HG03039 (cell line): ENCODE data around the gene SEMA3F.

Experiments used
- ATAC-seq: cut with Tn5 transposase; IDR thresholded peaks from one replicate; pipeline ENCODE4 v1.9.1; 2021; ENCODE audit warnings: mild to moderate bottlenecking, moderate library complexity; ENCODE audit not compliant: unreplicated experiment

SEMA3F gene

DNA sequence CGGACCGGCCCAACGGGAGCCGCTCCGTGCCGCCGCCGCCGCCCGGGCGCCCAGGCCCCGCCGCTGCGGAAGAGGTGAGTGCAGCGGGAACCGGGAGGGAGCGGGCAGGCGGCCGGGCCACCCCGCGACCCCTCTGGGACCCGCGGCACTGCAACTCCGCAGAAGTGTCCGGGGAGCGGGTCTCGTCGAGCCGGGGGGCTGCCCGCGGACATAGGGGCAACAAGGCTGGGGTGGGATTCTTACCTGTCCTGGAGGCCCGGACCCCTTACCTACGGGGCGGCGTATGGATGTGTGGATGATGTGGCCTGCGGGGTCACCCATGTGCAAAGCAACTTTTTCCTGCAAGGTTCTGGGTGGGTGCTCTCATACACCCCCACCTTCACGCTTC, 361 bp downstream of the SEMA3F start:
- no peak for ATAC-seq

DNA sequence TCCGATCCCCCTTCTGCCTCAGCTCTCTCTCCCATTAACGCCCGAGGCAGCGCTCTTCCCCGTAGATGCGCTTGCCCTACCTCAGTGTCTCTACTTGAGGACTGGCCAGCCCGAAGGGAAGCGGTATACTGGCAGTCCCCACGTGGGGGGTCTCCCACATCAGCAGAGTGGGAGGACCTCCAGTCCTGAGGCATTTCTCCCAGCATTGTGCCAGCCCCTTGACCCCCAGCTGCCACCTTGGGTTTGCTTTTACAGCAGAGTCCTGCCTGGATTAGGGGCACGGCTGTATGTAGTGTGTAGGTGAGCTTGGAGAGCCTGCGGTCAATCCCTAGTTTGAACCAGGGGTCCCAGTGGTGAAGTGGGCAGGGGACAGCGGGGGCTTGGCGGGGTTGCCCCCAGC, 767 bp downstream of the SEMA3F start:
- ATAC-seq: no peak

DNA sequence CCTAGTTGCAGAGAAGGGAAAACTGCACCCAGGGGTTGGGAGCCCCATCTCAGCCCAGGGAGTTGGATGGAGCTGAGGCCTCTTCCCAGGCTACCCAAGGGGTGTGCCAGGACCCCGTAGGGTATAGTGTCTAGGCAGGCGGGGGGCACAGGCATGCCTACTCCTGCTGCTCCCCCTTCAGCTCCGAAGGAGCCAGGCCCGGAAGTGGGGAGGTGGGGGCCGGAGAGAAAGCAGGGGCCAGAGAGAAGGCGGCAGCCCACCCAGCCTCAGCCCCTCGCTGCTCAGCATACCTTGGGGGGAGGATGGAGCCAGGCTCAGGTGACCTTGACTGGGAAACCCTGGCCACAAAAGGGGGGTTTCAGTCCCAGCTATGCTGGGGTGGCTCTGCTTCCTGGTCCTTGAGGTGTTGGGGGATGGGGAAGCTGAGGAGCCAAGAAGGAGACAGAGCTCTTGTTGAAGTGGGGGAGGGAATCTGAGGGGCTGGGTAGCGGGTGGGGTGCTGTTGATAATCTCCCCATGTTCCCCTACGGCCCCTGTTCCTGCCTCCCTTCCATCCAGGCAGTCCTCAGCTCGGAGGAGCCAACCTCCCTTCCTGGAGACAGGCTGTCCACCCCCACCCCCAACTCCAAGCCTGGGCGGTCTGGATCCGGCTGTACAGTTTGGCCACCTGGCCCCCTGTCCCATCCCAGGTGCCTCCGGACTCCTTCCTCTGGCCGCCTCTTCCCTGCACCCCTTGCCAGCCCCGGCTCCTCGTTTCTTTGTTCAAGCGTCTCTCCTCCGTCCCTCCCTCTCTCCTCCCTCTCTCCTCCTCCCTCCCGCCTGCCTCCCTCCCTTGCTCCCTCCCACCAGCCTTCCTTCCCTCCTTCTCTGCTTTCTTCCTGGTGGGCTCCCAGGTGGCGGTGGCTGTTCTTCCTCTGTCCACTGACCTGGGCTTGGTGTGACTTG, 1.7 kb downstream of the SEMA3F start:
- ATAC-seq: no peak

DNA sequence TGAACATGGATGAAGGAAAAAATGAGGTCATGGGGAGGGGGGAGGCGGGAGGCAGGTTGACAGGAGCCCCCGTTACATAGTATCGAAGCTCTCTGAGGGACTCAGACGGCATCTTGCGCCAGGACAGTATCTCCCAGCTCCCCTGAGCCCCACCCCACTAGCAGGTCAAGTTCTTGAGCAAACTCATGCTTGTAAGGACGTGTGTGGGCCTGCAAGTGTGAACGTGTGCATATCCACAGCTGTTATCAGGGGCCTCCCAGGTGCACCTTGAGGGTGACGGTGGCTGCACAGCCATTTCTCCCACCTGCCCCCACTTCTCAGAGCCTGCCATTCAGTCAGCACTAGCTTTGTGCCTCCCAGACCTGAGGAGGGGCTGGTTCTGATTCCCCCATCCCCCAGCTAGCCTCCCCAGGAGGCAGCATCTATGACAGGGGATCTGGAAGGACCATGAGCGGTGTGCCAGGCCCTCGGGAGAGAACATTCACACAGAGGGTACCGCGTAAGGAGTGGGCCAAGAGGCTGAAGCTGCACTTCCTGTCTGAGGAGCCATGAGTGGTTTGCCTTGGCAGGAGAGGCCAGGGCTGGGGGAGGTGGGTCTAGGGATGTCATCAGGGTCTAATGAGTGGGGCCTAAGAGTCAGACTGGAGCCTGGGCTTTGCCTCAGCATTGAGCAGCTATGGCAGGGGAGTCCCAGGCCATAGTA, 2.9 kb downstream of the SEMA3F start:
- no peak for ATAC-seq

DNA sequence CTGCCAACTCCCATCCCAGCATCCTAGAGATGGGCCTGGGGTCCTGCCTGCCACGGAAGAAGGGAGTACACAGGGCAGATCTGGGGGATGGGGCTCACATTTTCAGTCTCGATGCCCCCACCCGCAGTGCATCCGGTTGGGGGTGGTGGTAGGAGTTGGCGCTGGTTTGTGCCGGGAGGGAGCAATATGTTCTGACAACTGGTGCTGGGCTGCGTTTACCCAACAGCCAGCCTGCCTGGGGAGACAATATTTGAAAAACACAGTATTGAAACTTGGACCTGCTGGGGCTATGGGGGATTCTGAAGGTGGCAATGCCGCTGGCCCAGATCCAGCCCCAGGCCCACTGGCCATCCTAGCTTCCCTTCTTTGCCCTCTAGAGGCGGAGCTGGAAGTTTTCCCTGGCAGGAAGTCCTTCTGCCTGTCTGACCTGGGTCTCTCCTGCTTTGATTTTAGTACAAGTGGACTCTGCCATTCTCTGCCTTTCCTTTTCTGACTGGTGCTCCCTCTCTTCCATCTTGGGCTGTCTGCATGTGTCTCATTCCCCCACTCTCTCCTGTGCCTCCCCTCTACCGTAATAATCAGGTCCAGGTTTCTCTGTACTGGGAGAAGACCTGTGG, 3.5 kb downstream of the SEMA3F start:
- no peak for ATAC-seq

DNA sequence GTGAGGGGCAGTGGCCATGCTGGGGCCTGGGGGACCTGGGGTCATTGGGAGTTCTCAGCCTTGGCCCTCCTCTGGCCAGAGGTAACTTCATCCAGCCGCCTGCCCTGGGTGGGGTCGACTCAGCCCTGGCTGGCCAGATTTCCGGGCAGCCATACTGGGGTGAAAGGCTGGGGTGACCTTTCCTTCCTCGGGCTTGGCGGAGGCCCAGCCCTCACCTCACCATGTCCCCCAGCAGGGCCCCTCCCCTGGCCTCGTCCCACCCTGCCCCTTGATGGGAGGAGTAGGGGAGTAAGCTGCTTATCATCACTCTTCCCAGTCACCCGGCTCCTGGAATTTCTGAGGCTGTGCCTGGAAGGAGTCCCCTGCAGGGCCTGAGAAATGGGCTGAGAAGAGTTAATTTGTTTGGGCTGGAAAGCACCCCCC, 5.4 kb downstream of the SEMA3F start:
- ATAC-seq: no peak

DNA sequence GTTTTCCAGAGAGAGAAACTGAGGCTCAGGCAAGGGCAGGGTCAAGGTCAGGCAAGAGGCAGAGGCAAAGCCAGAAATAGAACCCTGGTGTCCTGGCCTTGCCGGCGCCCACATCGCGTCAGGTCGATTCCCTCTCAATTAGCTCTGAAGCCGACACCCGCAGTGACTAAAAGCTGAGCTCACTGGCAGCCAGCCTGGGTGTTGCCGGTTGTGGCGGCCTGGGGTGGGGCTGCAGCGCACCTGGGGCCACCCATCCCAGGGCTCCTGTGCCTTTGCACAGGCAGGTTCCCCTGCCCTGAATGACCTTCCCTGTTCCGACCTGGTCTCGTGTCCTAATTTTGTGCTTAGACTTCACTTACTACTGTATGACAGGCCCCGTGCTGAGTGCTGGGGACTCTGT, 6.2 kb downstream of the SEMA3F start:
- no peak for ATAC-seq

DNA sequence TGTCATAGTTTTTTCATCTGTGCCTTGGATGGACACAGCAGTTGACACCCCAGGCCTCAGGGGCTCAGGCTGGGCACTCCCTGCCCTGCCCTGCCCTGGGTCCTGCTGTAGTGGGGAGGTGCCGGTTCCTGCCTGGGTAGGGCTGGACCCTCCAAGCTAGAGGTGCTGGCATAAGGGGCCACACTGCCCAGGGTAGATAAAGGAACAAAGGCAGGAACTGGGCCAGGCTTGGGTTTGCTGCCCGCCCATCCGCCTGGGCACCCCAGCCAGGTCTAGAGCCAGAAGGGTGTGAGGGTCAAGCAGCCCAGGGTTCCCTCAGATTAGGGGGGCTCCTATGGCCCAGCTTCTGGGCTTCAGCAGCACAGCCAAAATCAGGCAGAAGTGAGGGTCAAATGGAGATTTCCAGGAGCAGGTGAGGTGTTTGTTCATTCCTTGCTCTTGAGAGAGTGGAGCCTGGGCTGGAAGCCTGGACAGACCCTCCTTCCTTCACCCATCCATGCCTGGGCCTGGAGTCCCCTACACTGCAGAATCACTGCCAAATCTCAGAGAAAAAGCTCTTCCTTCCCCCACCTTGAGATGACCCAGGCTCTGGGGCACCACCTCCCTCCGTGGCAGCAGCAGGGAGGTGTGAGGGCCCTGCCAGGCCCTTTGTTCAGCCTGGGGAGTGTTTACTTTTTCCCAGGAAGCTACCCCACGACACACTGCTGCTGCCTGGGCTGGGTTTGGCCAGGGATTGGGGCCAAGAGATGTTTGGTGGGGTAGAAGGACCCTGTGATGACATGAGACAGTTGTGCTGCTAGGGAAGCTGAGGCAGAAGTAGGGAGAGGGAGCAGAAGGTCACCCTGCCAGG, 7.1 kb downstream of the SEMA3F start:
- ATAC-seq: no peak

DNA sequence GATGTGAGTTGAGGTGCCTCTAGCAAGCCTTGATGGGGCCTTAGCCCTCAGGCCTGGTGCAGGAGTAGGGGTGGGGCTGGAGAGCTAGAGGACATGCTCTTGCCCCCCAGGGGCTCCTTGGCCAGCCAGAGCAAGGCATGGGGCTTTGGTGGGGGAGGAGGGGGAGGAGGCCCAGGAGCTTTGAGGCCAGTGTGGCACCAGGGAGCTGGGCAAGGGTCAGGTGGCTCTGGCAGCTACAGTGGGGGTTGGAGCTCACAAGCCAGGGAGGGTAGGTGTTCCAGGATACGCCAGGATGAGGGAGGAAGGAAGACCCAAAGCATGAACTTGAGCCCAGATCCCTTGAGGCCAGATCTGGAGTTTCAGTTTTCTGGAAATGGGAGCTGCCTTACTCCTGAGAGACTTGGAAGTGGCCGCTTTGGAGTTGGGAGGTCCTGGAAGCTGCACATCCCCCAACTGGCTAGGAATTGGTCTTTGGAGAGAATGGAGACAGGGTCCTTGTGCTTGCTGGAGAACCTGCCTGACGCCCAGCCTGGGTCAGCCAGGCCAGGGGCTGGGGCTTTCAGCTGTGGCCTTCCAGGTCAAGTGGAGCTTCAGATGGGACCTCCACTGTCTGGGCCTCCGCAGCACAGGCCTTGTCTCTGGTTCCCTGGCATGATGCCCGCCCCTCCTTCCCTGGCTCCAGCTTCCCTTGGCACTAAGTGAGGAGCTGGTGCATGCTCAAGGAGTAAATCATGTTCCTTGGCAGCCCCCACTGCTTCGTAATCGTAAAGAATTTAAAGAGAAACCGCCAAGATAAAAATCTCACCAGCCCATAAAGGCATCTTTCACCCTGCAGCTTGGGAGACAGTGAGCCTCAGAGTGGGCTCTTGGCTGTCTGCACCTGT, 8.7 kb downstream of the SEMA3F start:
- ATAC-seq: no peak

DNA sequence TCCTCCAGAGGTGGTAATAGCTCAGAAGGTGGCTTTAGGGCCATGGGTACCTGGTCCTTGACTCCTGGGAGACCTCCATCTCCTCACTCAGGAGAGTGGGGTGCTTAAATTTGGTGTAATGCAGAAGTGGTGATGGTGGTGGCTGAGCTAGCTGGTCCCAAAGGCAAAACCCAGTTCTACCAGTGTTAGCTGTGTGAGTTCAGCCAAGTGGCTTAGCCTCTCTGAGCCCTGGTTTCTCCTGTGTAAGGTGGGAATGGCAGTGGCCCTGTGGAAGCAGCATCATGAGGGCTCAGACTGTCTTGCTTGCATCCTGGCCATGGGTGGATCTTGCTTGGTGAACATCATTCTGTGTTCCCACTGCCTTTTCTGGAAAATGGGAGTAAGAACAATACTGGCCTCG, 9.4 kb downstream of the SEMA3F start:
- ATAC-seq: no peak

DNA sequence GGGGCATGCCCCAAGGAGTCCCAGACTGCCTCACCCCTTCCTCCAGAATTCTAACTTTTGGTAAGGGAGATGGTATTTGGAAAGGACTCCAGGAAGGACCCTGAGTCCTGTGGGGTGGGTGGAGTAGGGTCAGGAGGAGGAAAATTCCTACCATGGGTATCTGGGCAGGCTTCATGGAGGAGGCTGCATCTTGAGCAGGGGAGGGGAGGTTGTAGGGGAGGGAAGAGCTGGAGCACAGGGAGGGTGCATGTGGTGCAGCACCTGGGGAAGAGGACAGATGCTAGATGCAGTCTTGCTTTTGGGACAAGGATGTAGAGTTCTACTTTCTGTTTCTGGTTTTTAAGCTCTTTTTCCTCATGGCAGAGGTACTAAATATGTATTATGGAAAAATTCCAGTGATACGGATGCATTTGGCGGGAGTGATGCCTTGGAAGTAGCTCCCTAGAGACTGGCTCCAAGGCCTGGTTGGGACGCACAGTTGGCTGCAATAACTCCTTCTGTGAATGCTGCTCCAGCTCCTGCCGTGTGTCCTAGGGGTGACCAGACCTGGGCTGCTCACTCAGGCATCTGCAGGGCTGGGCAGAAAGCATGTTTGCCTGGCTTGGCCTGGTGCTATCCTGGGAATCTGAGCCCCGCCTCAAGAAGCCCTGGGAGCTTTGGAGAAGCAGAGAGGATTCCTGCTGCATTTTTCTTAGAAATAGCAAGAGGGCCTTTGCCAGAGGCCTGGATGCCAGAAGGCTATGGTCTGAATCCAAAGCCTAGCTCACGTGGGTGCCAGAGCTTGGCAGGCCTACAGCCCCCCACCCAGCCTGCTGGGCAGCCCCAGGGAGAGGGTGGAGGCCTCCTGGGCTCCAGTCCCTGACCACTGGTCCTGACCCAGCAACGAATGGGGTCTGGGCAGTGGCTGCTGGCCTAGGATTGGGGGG, 10.1 kb downstream of the SEMA3F start:
- ATAC-seq: no peak

DNA sequence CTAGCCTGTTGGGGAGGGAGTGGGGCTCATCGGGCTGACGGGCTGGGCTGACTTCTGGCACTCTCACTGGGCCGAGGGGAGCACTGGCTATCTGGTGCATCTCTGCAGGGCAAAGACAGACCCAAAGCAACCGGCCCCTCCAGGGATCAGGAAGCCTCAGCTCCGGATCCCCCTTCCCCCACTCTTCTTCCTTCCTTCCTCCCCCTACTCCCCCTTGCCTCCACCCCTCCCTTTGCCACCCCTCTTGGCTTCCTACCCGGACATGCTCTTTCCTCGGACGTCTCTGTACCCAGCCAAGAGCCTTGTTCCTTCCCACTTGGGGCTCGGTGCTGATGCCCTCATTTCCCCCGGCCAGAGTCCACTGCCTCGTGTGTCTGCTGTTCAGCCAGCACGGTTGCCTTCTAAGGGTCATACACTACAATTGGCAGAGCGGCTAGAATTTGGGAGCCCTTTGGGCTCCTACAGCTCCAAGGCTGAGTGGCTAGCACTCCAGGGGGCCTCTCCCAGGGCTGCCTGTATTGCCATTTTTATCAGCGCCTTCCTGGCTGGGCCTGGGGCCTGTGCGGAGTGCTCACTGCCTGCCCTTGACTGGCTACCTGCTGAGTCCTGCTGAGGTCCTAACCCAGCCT, 10.9 kb downstream of the SEMA3F start:
- no peak for ATAC-seq

DNA sequence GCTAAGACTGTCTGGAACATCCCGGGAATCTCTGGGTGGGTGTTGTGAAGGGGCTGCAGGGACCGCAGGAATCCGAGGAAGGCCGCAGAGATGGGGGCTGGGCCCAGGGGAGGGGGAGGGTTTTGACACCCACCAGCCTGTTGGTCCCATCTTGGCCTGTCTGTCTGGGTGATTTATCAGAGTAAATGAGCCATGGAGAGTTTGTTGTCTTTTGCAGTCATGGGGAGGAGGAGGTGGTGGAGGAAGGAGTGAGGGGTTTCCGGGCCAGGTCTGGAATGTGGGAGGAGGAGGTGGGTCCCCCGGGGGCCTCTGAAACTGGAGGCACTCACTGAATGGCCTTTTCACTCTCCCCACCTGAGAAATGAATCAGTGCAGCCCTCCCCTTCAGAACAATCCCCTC, 11.5 kb downstream of the SEMA3F start:
- no peak for ATAC-seq

DNA sequence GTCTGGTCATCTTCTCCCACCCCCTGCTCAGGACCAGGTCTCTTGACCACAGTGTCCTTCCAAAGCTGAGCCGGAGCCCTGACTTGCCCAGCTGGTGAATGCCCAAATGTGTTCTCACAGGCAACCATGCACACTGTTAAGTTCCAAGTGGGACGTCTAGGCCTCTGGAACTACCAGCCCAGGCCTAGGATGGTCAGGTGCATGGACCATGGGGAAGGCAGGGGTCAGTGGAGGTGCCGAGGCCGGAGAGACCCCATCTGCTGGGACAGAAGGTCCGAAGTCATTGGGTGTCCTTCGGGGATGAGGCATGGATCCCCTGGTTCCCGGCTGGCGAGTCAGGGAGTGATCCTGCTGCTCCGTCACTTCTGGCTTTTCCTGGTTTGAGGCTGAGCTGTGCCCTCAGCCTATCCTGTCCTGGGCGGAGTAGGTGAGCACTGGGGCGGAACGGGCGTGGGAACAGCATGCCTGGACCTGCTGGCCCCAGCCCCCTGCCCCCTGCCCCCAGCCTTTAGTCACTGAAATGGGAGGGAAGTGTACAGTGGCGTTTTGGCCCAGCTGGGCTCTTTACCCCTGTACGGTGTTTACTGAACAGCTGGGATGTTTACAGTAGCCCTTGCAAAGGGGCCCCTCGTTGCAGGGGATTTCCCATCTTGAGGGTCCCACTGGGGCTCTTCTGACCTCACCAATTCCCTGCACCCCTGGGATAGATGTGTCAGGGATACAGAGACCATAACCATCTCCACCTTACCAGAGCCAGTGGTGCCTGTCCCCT, 12.1 kb downstream of the SEMA3F start:
- ATAC-seq: no peak

DNA sequence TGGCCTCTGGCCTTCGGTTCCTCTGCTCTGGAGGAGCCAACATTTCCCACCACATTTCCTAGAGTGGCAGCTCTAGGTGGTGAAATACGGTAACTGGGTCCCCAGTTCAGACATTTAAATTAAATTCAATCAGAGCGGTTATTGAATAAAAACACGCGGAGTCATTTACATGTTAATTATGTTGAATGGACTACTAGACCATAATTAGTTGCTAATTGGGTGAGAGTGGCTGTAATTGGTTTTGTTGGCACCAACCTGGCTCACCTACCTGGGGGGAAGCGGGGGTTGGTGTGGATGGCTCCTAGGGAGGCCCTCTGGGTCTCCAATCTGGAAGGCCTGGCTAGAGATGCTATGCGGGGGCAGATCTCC, 12.7 kb downstream of the SEMA3F start:
- ATAC-seq: no peak

DNA sequence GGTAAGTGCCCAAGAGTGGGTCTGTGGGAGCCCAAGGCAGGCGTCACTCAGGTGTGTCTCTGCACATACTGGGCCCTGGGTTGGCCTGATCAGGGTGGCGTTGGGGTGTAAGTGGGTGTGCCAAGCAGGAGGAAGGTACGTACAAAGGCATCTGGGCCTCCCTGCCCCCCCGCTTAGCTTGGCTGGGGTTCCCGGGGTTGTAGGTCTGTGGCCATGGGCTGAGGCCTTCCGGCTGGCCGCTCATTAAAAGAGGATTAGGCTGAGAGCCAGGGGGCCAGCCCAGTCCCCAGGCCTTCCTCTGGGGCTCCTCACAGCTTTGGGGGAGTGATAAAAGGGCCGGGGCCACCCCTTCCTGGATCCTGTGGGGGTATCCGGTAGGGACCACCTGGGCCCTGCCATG, 13.3 kb downstream of the SEMA3F start:
- no peak for ATAC-seq

DNA sequence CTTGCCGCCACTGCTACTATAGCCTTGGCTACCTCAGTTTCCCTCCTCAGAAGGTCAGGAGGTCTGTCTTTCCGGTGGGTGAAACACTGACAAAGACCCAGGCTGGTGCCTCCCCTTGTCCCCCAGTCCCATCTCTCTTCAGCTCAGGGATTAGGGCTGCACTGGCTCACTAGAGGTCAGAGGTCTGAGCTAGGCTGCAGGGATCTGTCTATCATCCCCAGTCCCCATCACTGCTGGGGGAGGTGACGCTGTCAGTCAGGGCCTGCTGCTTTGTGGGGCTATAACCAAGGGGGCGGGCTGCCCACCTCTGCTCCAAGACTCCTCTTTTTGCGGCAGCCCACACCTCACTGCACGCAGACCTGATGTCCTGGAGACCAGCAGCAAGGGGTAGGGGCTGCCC, 13.7 kb downstream of the SEMA3F start:
- no peak for ATAC-seq
